ENCODE results near the gene CDH20.
A peak's percentile ranks its signal among the peaks of the same experiment; 100 is the strongest.

The CDH20 gene

DNA sequence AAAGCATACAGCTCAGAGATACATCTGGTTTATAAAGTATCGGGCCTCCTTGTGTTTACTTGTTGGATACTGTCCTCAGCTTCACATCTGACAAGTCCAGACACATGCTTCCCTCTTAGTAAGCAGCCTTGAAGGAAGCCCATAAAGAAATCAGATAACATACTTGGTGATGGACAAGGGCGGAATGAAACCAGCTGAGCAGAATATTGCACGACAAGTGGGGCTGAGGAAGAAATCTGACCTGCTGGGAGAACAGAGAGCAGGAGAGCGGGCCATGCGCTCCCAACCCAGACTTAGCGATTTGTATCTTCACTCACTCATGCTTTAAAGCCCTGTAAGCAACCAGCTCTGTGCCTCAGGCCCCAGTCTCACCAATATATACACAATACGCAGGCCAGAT lies 208.4 kb downstream of the CDH20 start:
- no peak for DNase-seq

DNA sequence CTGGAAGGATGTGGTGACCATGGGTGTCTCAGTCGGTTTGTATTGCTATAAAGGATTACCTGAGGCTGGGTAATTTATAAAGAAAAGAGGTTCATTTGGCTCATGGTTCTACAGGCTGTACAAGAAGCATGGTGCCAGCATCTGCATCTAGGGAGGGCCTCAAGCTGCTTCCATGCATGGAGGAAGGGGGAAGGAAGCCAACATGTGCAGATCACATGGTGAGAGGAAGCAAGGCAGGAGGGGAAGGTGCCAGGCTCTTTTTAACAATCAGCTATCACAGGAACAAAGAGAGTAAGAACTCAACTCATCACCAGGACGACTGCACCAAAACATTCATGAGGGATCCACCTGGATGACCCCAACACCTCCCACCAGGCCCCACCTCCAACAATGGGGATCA lies 209.4 kb downstream of the CDH20 start:
- no peak for DNase-seq

DNA sequence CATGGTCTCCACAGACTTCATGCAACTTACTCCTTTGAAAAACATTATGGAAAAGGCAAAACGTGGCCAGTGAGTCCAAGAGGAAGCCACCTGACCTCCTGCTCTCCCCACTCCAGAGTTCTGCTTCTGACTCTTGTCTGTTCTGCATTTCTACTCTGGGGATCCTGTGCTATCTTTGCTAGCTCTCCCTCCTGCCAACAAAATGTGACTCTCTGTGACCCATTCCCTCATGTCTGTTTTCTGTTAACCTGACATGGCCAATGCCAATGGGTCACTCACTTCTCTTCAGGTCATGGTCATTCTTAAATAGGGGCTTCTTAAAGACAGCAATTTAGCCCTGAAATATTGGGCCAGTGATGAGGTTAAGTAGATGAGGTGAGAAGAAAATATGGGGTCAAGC lies 210.3 kb downstream of the CDH20 start:
- no peak for DNase-seq

DNA sequence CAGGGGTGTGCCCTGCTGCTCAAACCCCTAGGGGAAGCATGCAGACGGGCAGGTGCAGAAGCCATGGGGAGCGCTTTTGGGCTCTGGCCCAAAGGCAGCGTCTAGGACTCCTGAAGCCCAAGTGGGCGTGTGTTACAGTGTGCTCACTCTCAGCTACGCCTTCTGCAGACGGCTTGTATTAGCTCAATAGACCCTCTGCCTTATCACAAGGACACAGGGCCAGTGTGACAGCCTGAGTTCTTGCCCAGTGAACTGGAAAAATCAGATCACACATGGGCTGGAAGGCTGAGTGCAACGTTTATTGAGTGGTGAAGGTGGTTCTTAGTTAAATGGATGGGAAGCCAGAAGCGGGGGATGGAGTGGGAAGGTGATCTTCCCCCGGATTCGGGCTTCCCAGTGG lies 210.9 kb downstream of the CDH20 start:
- no peak for DNase-seq

DNA sequence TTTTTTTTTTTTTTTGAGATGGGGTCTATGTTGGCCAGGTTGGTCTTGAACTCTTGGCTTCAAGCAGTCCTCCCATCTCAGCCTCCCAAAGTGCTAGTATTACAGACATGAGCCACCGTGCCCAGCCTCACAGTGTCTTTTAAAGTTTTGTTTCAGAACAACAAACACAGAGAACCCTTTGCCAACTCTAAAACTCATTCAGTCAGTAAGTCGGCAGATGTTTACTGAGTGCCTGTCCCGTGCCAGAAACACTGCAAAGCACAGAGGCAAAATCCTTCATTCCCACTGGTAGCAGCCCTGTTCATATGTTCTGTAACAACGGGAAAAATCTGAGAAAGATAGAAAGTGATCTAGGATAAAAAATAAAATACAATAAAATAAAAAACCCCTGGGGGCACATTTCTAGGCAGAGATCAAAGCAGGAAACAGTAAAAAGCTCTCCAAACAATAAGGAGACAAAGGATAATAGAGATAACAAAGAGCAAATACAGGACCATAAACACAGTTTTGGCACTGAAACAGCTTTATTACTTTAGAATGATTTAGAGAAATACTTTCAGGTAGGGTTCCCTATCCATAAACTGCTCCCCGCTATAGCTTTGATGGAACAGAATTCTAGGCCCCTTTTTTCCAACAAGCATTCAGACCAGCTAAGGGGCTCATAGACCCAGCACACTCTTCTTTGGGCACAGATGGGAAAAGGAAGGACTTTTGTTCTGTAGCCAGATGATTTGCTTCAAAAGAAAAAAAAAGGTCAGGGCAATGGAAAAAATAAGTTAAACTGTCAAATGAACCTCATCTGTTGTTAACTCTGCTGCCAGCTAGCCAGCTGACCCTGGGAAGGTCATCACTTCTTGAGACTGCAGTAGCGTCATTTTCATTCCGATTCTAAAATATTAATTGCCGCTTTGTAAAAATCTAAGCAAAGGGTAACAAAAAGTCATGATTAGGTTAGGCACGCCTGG lies 212.3 kb downstream of the CDH20 start:
- no peak for DNase-seq

DNA sequence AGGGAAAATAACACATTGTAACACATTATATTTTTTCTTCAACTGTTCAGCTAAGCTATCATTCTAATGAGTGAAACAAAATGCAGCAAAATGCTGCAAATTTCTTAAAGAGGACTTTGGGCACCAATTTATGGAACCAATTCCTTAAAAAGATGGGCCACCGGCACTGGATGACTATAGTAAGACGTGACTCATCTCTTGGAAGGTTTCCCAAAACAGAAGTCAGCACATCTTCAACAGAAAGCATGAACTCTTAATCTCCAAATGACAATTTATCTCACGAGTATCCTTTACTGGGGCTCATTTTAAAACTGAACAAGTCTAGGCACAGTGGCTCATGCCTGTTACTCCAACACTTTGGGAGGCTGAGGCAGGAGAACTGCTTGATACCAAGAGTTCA lies 213.4 kb downstream of the CDH20 start:
- DNase-seq = no peak

DNA sequence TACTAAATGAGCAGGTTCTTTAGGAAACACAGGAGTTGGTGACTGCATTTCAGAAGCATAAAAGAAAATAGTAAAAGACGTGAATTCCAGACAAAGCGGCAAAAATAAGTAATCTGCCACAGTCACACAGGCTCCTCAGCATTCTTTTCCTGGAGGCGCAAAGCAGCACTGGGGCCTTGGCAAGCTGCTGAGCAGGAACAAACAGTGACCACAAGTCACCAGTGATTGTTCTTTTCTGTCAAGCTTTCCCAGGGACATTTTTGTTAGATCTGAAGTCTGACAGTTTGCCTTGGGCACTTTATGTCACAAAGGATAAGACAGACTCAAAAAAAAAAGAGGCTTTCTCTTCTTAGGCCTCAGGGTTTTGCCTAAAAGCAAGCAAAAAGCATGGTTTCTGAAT lies 216.2 kb downstream of the CDH20 start:
- DNase-seq = no peak

DNA sequence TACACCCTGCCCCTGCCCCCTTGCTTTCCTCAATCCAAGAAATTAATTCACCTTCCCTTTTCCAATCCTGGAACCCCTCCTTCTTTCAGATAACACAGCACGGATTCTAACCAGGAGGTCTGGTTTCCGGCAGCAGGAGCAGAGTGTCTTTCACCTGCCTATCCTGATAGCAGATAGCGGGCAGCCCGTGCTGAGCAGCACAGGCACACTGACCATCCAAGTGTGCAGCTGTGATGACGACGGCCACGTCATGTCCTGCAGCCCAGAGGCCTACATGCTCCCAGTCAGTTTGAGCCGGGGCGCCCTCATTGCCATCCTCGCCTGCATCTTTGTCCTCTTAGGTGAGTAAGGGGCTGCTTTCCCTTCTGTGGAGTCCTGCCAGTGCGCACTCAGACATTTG lies 216.7 kb downstream of the CDH20 start:
- DNase-seq = no peak

DNA sequence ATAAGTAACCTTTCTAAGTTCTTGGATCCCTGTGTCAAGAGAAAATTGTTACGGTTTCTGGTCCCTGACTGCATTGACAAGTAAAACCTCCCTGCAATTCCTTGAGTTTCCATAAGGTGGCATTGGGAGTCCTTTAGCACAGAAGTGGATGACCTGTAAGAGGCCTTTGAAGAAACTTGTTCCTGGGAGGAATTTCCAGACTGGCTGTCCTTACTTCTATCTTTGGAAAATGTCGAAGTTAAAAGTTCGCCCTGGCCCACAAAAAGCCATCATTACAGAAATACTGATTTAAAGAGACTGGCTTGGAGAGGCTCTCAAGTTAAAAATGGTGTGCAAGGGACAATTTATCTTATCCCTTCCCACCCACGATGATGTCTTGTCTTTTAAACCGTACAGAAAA lies 218.4 kb downstream of the CDH20 start:
- DNase-seq = peak; percentile 47

DNA sequence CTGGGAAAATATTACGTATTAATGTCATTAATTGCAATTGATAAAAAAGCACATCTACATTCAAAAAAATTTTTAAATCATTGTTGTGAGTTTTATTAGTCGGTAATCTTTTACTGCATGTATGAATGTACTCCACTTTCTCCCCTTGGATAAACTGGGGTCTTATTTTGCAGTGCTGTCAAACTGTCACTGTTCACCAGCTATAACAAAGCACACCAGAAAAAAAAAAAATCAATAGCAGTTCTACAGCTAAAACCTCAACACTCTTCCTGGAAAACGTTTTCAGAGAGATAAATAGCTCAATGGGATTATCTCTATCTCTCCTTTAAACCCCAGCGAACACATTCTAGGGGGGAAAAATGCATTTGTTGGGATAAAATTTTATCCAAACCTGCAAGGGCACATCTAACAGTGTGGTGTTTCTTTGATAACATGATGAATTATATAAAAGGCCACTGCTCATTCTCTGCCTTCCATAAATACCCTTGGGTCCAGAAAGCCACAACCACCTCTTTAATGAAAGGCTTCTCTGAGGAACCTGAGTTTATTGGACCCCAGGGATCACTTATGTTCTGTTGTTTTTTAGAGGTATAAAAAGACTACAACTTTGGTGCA lies 219.9 kb downstream of the CDH20 start:
- no peak for DNase-seq

DNA sequence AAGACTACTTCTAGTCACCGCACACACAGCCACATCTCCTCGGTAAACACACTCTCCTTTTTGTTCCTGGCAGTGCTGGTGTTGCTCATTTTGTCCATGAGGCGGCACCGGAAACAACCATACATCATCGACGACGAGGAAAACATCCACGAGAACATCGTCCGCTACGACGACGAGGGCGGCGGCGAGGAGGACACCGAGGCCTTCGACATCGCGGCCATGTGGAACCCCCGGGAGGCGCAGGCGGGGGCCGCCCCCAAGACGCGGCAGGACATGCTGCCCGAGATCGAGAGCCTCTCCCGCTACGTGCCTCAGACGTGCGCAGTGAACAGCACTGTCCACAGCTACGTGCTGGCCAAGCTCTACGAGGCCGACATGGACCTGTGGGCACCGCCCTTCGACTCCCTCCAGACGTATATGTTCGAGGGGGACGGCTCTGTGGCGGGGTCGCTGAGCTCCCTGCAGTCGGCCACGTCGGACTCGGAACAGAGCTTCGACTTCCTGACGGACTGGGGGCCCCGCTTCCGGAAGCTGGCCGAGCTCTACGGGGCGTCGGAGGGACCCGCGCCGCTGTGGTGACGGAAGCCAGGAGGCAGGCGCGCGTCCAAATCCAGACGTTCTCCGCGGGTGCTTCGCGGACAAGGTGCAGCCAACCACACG lies 221.0 kb downstream of the CDH20 start:
- DNase-seq = no peak

DNA sequence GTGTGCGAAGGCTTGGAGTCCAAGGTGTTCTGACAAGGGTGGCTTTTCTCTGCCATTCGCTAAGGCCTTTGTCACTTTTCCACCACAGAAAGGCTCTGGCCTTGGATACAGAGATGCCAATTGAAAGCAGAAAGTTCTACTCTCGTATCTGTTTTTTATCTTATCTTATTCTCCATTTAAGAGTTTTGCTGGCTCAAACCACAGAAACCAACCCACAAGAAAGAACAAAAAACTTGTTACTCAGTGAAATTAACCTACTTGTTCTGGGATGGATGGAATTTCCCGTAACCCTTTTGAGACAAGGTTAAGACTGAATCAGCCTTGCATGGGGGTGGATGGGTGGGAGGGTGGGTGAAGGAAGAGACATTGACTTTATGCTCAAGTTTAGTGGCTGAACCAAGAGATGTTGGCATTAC lies 221.7 kb downstream of the CDH20 start:
- DNase-seq = no peak

DNA sequence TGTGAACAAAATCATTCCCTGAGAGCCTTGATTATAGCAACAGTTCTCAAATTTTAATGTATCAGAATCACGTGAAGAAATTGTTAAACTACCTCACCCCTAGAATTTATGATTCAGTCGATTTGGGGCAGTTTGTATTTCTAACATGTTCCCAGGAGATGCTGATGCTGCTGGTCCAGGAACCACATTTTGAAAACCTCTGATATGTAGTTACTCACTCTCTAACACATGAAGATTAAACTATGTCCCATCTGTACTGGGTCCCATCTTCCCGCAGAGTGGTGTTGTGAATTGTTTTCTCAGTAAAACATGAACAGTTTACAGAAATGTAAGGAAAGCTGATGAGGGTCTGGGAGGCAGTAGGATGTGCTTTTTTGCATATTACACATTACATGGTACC lies 223.1 kb downstream of the CDH20 start:
- no peak for DNase-seq

DNA sequence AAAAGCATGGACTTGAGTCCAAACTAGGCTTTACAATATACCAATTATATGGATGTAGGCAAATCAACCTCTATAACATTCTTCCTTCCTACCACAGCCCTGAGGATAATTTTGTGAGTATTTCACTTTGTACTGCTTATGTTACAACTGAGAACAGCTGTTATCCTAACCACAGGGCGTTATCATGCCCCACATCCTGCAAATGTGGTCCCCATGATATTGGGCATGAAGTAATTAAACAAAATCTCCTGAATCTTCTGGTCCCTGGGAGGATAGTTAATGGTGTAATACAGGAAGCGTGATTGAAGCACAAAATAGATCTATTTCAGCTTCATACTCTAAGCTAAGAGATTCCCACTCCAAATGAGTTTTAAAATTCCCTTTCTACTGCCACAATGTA lies 223.6 kb downstream of the CDH20 start:
- DNase-seq = no peak

DNA sequence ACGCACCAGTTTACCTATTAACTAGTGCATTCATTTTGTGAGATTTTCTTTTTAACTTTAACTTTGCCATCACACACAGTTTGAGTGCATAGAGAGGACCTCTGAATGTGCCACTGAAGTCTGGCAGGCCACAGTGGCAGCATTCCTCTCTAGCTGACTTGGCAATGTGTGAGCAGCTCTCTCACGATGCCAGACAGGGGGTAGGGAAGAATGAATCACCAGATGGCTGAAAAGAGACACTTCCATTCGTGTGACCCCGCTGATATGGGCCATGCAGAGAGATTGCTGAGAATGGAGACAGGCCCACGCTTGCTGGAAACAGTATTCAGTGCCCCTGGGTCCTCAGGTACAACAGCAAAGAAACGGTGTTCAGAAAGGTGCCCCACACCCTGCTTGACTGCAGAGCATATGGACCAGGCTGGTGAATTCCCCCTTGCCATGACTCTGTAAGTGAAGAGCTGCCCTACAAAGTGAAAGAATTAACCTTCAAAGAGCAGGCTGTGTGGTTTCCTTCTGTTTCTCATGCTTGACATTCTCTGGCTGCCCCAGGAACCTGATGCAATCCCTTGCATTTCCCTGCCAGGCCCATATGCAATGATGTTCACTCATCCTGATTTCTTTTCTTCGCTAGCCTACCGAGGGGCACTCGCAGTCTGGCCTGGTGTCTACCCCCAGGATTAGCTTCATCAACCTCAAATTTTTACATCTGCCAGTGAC lies 236.1 kb downstream of the CDH20 start:
- DNase-seq = no peak

DNA sequence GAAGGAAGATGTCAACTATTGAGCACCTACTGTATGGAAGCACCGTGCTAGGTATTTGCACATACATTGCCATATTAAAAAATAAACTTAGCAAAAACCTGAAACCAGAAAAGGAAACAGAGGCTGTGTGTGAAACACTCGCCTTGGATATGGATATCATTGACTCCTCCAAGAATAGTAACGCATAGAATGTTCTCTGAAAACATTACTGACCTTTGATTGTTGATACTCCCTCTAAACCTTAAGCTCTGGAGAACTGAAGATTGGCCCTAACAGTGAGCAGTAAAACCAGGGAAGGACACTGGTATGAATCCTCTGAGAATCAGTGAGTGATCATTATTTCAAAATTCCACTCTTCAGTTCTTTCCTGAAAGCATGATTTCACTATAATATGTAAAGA lies 236.8 kb downstream of the CDH20 start:
- no peak for DNase-seq

DNA sequence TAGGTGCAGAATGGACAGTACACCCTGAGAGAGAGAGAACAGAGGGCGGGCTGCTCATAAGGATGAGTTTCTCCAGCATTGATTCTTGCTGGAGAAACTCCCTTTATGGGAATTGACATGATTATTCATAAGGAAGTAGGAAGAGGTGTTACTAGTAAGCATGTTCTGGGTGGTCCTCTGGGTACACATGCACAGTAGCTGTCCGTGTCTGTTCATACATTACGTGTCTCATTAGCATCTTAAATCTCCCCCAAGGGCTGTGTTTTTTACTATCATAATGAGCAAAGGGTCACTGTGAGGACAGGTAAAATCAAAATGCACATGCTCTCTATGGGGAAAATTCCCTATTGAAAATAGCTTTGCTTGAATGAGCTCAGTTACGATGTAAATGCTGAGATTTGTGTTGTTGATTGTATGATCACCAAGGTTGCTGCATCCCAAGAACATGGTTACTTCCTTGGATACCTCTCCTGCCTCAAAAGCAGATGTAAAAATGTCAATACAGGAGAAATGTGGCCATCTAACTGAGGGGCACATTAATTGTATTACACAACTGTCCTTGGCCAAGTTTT lies 238.9 kb downstream of the CDH20 start:
- no peak for DNase-seq

DNA sequence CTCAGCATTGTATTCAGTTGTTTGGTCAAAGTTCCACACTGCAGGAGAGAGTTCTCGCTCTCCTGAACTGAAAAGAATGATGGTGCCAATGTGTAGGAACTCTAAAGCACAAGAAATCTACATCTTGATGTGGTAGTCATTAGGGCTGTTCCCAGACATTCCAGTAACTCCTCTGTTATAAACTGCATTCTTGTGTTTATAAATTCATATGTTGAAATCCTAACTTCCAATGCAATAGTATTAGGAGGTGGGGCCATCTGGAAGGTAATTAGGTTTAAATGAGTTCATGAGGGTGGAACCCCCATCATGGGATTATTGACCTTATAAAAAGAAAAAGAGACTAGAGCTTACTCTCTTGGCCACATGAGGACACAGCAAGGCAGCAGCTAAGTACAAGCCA lies 239.6 kb downstream of the CDH20 start:
- DNase-seq = no peak

DNA sequence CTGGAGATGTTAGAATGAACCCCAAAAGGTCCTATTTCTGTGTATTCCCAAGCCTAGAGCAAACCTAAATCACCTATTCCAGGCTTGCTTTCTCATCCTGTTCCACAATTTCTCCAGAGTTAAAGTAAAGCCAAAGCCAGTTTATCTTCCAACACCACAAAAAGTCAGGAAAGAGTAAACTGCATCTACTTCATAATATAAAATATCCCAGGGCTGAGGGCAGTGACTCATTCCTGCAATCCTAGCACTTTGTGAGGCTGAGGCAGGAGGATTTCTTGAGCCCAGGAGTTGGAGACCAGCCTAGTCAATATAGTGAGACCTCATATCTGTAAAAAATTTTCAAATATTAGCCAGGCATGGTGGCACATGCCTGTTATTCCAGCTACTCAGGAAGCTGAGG lies 241.4 kb downstream of the CDH20 start:
- DNase-seq = no peak

DNA sequence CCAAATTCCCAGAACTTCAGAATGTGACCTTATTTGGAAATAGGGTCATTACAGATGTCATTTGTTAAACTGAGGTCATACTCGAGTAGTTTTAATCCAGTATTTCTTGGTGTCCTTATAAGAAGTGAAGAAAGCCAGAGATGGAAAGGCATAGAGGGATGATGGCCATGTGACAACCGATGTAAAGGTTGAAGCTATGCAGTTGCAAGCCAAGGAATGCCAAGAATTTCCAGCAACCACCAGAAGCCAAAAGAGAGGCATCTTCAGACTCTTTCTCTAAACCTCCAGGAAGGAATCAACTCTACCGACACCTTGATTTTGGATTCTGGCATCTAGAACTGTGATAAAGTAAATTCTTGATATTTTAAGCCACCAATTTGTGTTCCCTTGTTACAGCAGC lies 242.2 kb downstream of the CDH20 start:
- no peak for DNase-seq

DNA sequence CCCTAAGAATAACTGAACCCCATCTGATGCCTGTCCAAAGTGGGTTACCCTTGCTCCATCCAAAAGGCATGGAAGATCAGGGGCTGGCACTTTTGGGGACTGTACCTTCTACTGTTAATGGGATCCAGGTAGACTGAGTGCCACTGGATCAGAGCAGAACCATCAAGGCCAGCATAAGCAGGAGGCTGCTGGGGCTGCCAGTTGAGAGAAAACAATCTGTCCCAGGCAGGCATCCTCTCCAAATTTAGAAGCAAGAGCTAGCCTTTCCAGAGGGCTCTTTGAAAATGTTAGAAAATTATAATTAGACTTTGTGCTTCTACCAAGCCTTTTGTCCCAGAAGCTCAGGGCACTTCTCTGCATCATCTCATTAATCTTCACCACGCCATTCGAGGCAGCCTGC lies 245.6 kb downstream of the CDH20 start:
- DNase-seq = no peak

DNA sequence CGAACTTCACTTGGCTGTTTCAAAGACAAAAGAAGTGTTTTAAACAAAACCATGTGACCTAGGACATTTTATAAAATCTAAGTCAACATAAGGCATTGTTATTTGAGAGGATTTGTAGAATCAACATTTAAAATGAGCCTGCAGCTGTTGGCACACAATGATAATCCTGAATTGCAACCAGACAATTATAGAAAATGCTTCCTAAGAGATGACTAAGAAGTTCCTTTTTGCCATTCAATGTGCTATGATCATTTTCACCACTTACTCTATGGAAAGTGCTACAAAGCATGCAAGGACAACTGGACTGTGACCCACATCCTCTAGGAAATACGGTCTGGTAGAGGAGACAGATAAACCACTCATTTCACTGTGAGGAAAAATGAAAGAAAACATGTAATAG lies 246.4 kb downstream of the CDH20 start:
- no peak for DNase-seq

DNA sequence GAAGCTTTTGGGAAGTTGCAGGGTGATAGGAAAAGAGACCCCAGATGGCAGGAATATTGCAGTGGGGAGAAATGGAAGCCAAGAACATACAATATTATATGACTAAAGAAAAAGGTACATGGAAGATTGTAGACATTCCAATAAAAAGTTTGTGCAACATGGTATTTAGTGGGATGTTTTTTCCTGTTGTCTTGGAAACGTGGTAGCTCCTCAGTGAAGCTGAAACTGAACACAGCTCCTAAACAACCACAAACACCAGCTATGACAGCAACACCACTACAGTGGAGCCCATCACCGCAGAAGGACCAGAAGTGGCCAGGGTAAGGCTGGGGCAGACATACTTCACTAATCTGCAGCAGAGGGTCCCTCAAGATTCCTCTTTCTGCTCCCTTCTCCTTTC lies 246.8 kb downstream of the CDH20 start:
- DNase-seq = no peak
